ENCODE data around the gene SLC15A5.

SLC15A5 gene

GRCh38 chr12:16166563-16167470 lies 110.7 kb downstream of the SLC15A5 start:
- Histone ChIP-seq H3K27me3 (ENCODE audit: insufficient read depth, insufficient read length) (no peaks in the 10 kb centered on the region), H3K4me3 (ENCODE audit: insufficient read length, low read depth) (no peak overlapping the region), H3K9ac (ENCODE audit: insufficient read length, low read depth) (no peak overlapping the region), H3K36me3 (ENCODE audit: insufficient read depth, insufficient read length, low read length) (no peaks in the 10 kb centered on the region), H3K4me1 (ENCODE audit: insufficient read depth, insufficient read length) (no peaks in the 10 kb centered on the region), H3K9me3 (ENCODE audit: insufficient read depth, low read length) (no peaks in the 10 kb centered on the region)
- no peak for TF ChIP-seq ZNF274 (IDR thresholded peaks at IDR 0.05; ENCODE audit: low read depth, low read length)
- no peak for TF ChIP-seq SUZ12 (IDR thresholded peaks at IDR 0.05; ENCODE audit: extremely low read depth, insufficient read depth, insufficient read length)
- TF ChIP-seq YY1 (IDR thresholded peaks at IDR 0.05; ENCODE audit: insufficient read depth, insufficient read length) = no peak
- no peak for DNase-seq (ENCODE audit: low read depth, low spot score)

GRCh38 chr12:16165506-16165905 lies 112.0 kb downstream of the SLC15A5 start:
- Histone ChIP-seq H3K9me3 (ENCODE audit: insufficient read depth, low read length) (no peaks in the 10 kb centered on the region), H3K36me3 (ENCODE audit: insufficient read depth, insufficient read length, low read length) (no peaks in the 10 kb centered on the region), H3K4me1 (ENCODE audit: insufficient read depth, insufficient read length) (no peaks in the 10 kb centered on the region), H3K9ac (ENCODE audit: insufficient read length, low read depth) (no peak overlapping the region), H3K4me3 (ENCODE audit: insufficient read length, low read depth) (no peak overlapping the region), H3K27me3 (ENCODE audit: insufficient read depth, insufficient read length) (no peaks in the 10 kb centered on the region)
- DNase-seq (ENCODE audit: low read depth, low spot score) = peak; percentile 79
- TF ChIP-seq YY1 (IDR thresholded peaks at IDR 0.05; ENCODE audit: insufficient read depth, insufficient read length) (no peak), SUZ12 (IDR thresholded peaks at IDR 0.05; ENCODE audit: extremely low read depth, insufficient read depth, insufficient read length) (no peak), ZNF274 (IDR thresholded peaks at IDR 0.05; ENCODE audit: low read depth, low read length) (no peak)

DNA sequence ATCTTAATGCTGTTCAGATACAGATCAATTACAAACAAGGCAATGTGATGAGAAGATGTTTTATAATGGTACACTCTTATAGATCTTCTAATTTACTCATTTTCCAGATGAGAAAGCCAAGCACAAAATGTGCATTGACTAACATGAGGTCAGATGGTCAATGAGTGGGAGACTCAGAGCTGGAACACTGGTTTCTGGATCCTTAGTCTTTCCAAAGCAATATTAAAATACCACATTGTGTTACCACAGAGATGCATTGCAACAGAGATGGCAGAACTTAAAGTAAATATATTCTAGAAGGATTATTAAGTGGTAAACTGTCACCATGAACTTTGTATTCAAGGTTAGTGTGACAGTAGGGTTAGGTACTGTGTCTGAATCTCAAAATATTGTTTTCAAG lies 113.6 kb downstream of the SLC15A5 start:
- DNase-seq (ENCODE audit: low read depth, low spot score) = no peak
- Histone ChIP-seq H3K4me3 (ENCODE audit: insufficient read length, low read depth) (no peak overlapping the region), H3K4me1 (ENCODE audit: insufficient read depth, insufficient read length) (no peaks in the 10 kb centered on the region), H3K27me3 (ENCODE audit: insufficient read depth, insufficient read length) (no peaks in the 10 kb centered on the region), H3K36me3 (ENCODE audit: insufficient read depth, insufficient read length, low read length) (no peaks in the 10 kb centered on the region), H3K9me3 (ENCODE audit: insufficient read depth, low read length) (no peaks in the 10 kb centered on the region), H3K9ac (ENCODE audit: insufficient read length, low read depth) (no peak overlapping the region)
- TF ChIP-seq YY1 (IDR thresholded peaks at IDR 0.05; ENCODE audit: insufficient read depth, insufficient read length) (no peak), SUZ12 (IDR thresholded peaks at IDR 0.05; ENCODE audit: extremely low read depth, insufficient read depth, insufficient read length) (no peak), ZNF274 (IDR thresholded peaks at IDR 0.05; ENCODE audit: low read depth, low read length) (no peak)

- no peak for DNase-seq (ENCODE audit: low read depth, low spot score)
- no peak overlapping the region for H3K4me3 ChIP-seq (ENCODE audit: insufficient read length, low read depth)
- no peak for TF ChIP-seq YY1 (IDR thresholded peaks at IDR 0.05; ENCODE audit: insufficient read depth, insufficient read length)
- no peak for TF ChIP-seq ZNF274 (IDR thresholded peaks at IDR 0.05; ENCODE audit: low read depth, low read length)
- no peak for TF ChIP-seq SUZ12 (IDR thresholded peaks at IDR 0.05; ENCODE audit: extremely low read depth, insufficient read depth, insufficient read length)
- no peaks in the 10 kb centered on the region for H3K9me3 ChIP-seq (ENCODE audit: insufficient read depth, low read length)
- H3K27me3 ChIP-seq (ENCODE audit: insufficient read depth, insufficient read length) = no peaks in the 10 kb centered on the region
- H3K9ac ChIP-seq (ENCODE audit: insufficient read length, low read depth) = no peak overlapping the region
- no peaks in the 10 kb centered on the region for H3K4me1 ChIP-seq (ENCODE audit: insufficient read depth, insufficient read length)
- H3K36me3 ChIP-seq (ENCODE audit: insufficient read depth, insufficient read length, low read length) = no peaks in the 10 kb centered on the region
These were observed 114.3 kb downstream of the SLC15A5 start for GRCh38 chr12:16163146-16163545.

DNA sequence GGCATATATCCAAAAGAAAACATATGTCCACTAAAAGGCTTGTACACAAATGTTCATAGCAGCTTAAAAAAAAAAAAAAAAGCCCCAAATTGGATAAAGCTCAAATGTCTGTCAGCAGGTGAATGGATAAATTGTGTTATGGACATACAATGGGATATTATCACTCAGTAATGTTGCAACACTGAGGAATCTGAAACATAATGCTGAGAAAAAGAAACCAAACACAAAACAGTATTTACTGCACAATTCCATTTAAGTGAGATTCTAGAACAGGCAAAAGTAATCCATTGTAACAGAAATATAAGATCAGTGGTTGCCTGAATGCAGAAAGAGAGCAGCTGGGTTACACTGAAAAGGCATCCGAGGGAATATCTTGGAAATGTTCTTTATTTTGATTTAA lies 117.9 kb downstream of the SLC15A5 start:
- Histone ChIP-seq H3K9ac (ENCODE audit: insufficient read length, low read depth) (no peak overlapping the region), H3K4me1 (ENCODE audit: insufficient read depth, insufficient read length) (no peaks in the 10 kb centered on the region), H3K4me3 (ENCODE audit: insufficient read length, low read depth) (no peak overlapping the region), H3K36me3 (ENCODE audit: insufficient read depth, insufficient read length, low read length) (no peaks in the 10 kb centered on the region), H3K27me3 (ENCODE audit: insufficient read depth, insufficient read length) (no peaks in the 10 kb centered on the region), H3K9me3 (ENCODE audit: insufficient read depth, low read length) (no peaks in the 10 kb centered on the region)
- TF ChIP-seq YY1 (IDR thresholded peaks at IDR 0.05; ENCODE audit: insufficient read depth, insufficient read length) (no peak), ZNF274 (IDR thresholded peaks at IDR 0.05; ENCODE audit: low read depth, low read length) (no peak), SUZ12 (IDR thresholded peaks at IDR 0.05; ENCODE audit: extremely low read depth, insufficient read depth, insufficient read length) (no peak)
- DNase-seq (ENCODE audit: low read depth, low spot score) = no peak

- TF ChIP-seq ZNF274 (IDR thresholded peaks at IDR 0.05; ENCODE audit: low read depth, low read length) = no peak
- TF ChIP-seq SUZ12 (IDR thresholded peaks at IDR 0.05; ENCODE audit: extremely low read depth, insufficient read depth, insufficient read length) = no peak
- TF ChIP-seq YY1 (IDR thresholded peaks at IDR 0.05; ENCODE audit: insufficient read depth, insufficient read length) = no peak
- Histone ChIP-seq H3K9ac (ENCODE audit: insufficient read length, low read depth) (no peak overlapping the region), H3K27me3 (ENCODE audit: insufficient read depth, insufficient read length) (no peaks in the 10 kb centered on the region), H3K4me3 (ENCODE audit: insufficient read length, low read depth) (no peak overlapping the region), H3K36me3 (ENCODE audit: insufficient read depth, insufficient read length, low read length) (no peaks in the 10 kb centered on the region), H3K9me3 (ENCODE audit: insufficient read depth, low read length) (no peaks in the 10 kb centered on the region), H3K4me1 (ENCODE audit: insufficient read depth, insufficient read length) (no peaks in the 10 kb centered on the region)
- no peak for DNase-seq (ENCODE audit: low read depth, low spot score)
These were observed 119.4 kb downstream of the SLC15A5 start for GRCh38 chr12:16158050-16158449.

- Histone ChIP-seq H3K9me3 (ENCODE audit: insufficient read depth, low read length) (no peaks in the 10 kb centered on the region), H3K36me3 (ENCODE audit: insufficient read depth, insufficient read length, low read length) (no peaks in the 10 kb centered on the region), H3K27me3 (ENCODE audit: insufficient read depth, insufficient read length) (no peaks in the 10 kb centered on the region), H3K9ac (ENCODE audit: insufficient read length, low read depth) (no peak overlapping the region), H3K4me3 (ENCODE audit: insufficient read length, low read depth) (no peak overlapping the region), H3K4me1 (ENCODE audit: insufficient read depth, insufficient read length) (no peaks in the 10 kb centered on the region)
- no peak for DNase-seq (ENCODE audit: low read depth, low spot score)
- TF ChIP-seq ZNF274 (IDR thresholded peaks at IDR 0.05; ENCODE audit: low read depth, low read length) (no peak), SUZ12 (IDR thresholded peaks at IDR 0.05; ENCODE audit: extremely low read depth, insufficient read depth, insufficient read length) (no peak), YY1 (IDR thresholded peaks at IDR 0.05; ENCODE audit: insufficient read depth, insufficient read length) (no peak)
These were observed 121.5 kb downstream of the SLC15A5 start for GRCh38 chr12:16155938-16156337.
